GM23248 (cell line): ENCODE results near the gene ARSD. TPM values are rescaled to one million over a fixed set of nuclear protein-coding genes. Genes with fewer than 3 reads are reported as not detected.

Source experiments
- DNase-seq: peaks from one replicate; pipeline ENCODE4 v3.0.0-alpha.2; 2015
- H2AFZ ChIP-seq: fragments of 200-600 bp; sonication (generic); 2 replicates; pipeline ENCODE4 v1.6.1; 2016; ENCODE audit warnings: antibody characterized with exemption
- H3F3A ChIP-seq: fragments of 200-600 bp; sonication (generic); 2 replicates; pipeline ENCODE4 v1.6.1; 2016; ENCODE audit warnings: mild to moderate bottlenecking, antibody characterized with exemption, mixed run types; ENCODE audit not compliant: insufficient read depth
- H3K27ac ChIP-seq: fragments of 200-600 bp; sonication (generic); 2 replicates; pipeline ENCODE4 v1.5.1; 2016; ENCODE audit warnings: mild to moderate bottlenecking
- H3K27me3 ChIP-seq: fragments of 200-600 bp; sonication (generic); replicated peaks from 2 replicates; pipeline ENCODE4 v1.6.1; 2016; ENCODE audit warnings: mild to moderate bottlenecking; ENCODE audit not compliant: insufficient read depth
- H3K36me3 ChIP-seq: fragments of 200-600 bp; sonication (generic); 2 replicates; pipeline ENCODE4 v1.6.1; 2016; ENCODE audit warnings: low read depth, mild to moderate bottlenecking
- H3K4me1 ChIP-seq: fragments of 200-600 bp; sonication (generic); 2 replicates; pipeline ENCODE4 v1.6.1; 2016; ENCODE audit warnings: mild to moderate bottlenecking; ENCODE audit not compliant: insufficient read depth
- H3K4me2 ChIP-seq: fragments of 200-600 bp; sonication (generic); one replicate; pipeline ENCODE4 v1.6.1; 2016; ENCODE audit warnings: mild to moderate bottlenecking; ENCODE audit not compliant: unreplicated experiment
- H3K4me3 ChIP-seq: fragments of 200-600 bp; sonication (generic); 2 replicates; pipeline ENCODE4 v1.5.1; 2016; ENCODE audit warnings: mild to moderate bottlenecking
- H3K79me2 ChIP-seq: fragments of 200-600 bp; sonication (generic); 2 replicates; pipeline ENCODE4 v1.6.1; 2016; ENCODE audit warnings: mild to moderate bottlenecking; ENCODE audit not compliant: insufficient read depth
- H3K9ac ChIP-seq: fragments of 200-600 bp; sonication (generic); 2 replicates; pipeline ENCODE4 v1.6.1; 2016; ENCODE audit warnings: mild to moderate bottlenecking
- H3K9me2 ChIP-seq: fragments of 200-600 bp; sonication (generic); 2 replicates; pipeline ENCODE4 v1.6.1; 2016; ENCODE audit warnings: mixed run types, mild to moderate bottlenecking, moderate library complexity; ENCODE audit not compliant: insufficient read depth
- H3K9me3 ChIP-seq: fragments of 200-600 bp; sonication (generic); one replicate; pipeline ENCODE4 v1.6.1; 2017; ENCODE audit warnings: low read depth
- H4K20me1 ChIP-seq: fragments of 200-600 bp; sonication (generic); 2 replicates; pipeline ENCODE4 v1.6.0; 2016; ENCODE audit not compliant: insufficient read depth
- EZH2 ChIP-seq: fragments of 200-600 bp; sonication (generic); IDR thresholded peaks from 2 replicates; pipeline ENCODE4 v1.6.1; 2018; ENCODE audit warnings: antibody characterized with exemption, mild to moderate bottlenecking; ENCODE audit not compliant: insufficient read depth, poor library complexity, severe bottlenecking
- EZH2phosphoT487 ChIP-seq: fragments of 200-600 bp; sonication (generic); IDR thresholded peaks from 2 replicates; pipeline ENCODE4 v1.6.1; 2018; ENCODE audit warnings: antibody characterized with exemption, moderate library complexity, mild to moderate bottlenecking, low read depth; ENCODE audit not compliant: insufficient read depth
- WGBS, 2 experiments: methylation state at CpG; one replicate each; pipeline ENCODE4 v1.1.6; 2015 to 2017; ENCODE audit warnings: low lambda C conversion rate in 2 of 2, low coverage in 1 of 2; ENCODE audit errors: missing lambda C conversion rate in 2 of 2; 5-methylcytosine and 5-hydroxymethylcytosine counted together
- in situ Hi-C: fragments of 300-500 bp; cut with MboI; formaldehyde crosslinking; loops from 2 replicates; pipeline ENCODE4 v1.15.0; 2020
- polyA plus RNA-seq: library from polyadenylated mRNA; unstranded; fragments of >200 nt; fragmentation: Nextera tagmentation; extraction: Ambion mirVana; gene quantifications from 2 replicates; pipeline ENCODE4 v1.2.1, GENCODE V29; 2016
- total RNA-seq: library from RNA; depleted of rRNA; stranded (reverse); fragments of >200 nt; shearing (Covaris generic); gene quantifications from 2 replicates; pipeline ENCODE4 v1.2.3, GENCODE V29; 2014

The ARSD gene
- total and polyA plus RNA-seq, 2 experiments from 2014 or later = 10.7 to 11.7 TPM

GRCh38 chrX:2870650-2871049, 58.5 kb downstream of the ARSD start:
- Histone ChIP-seq H3K36me3 (no peaks in the 10 kb centered on the region), H3K4me3 (no peak overlapping the region), H2AFZ (no peak overlapping the region), H3K79me2 (no peaks in the 10 kb centered on the region), H3K4me1 (no peaks in the 10 kb centered on the region), H3K9ac (no peak overlapping the region), H3K9me2 (no peaks in the 10 kb centered on the region), H3F3A (no peaks in the 10 kb centered on the region), H3K9me3 (no peaks in the 10 kb centered on the region), H3K27me3 (no peaks in the 10 kb centered on the region), H3K4me2 (no peak overlapping the region), H4K20me1 (no peaks in the 10 kb centered on the region), H3K27ac (no peak overlapping the region)
- TF ChIP-seq EZH2 = no peak
- no peak for TF ChIP-seq EZH2phosphoT487
- in situ Hi-C loops = no loop called here
- DNase-seq = no peak

DNA sequence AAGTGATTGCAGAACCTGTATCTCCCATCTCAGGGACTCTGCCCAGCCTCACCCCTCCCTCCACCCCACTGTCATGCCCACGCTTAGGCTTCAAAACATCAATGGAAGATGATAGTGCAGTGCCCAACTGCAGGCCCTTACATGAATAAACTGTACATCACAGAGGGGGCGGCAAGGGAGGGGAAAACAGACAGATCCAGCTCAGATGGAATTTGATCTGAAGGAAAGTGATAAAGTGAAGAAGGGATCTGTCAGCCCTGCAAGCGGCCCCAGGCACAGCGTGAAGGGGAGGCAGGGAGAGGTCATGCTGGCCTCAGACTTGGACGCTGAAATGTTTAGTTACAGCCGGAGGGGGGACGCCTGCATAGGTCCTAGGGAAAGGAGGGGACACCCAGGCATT, 61.9 kb downstream of the ARSD start:
- no peaks in the 10 kb centered on the region for H3K9me2 ChIP-seq
- no peaks in the 10 kb centered on the region for H3K27me3 ChIP-seq
- no peaks in the 10 kb centered on the region for H3K36me3 ChIP-seq
- H3K9me3 ChIP-seq = no peaks in the 10 kb centered on the region
- H3K4me3 ChIP-seq = no peak overlapping the region
- H3K9ac ChIP-seq = no peak overlapping the region
- in situ Hi-C loops = no loop called here
- no peak overlapping the region for H3K27ac ChIP-seq
- H3K79me2 ChIP-seq = no peaks in the 10 kb centered on the region
- TF ChIP-seq EZH2 (no peak), EZH2phosphoT487 (no peak)
- H4K20me1 ChIP-seq = no peaks in the 10 kb centered on the region
- WGBS, 2 experiments = 75 to 77% methylated on average over 5 to 7 of the region's 7 CpGs
- no peak for DNase-seq
- H3F3A ChIP-seq = no peaks in the 10 kb centered on the region
- H2AFZ ChIP-seq = no peak overlapping the region
- H3K4me2 ChIP-seq = no peak overlapping the region
- H3K4me1 ChIP-seq = no peaks in the 10 kb centered on the region

- in situ Hi-C loops = no loop called here
- no peak overlapping the region for H3K4me2 ChIP-seq
- WGBS, 2 experiments = 41 to 51% methylated on average over 6 of the region's 6 CpGs
These were observed 65.5 kb downstream of the ARSD start for GRCh38 chrX:2863646-2864045.

GRCh38 chrX:2862404-2862803, 66.7 kb downstream of the ARSD start:
- no peaks in the 10 kb centered on the region for H3K4me1 ChIP-seq
- no peak overlapping the region for H3K9ac ChIP-seq
- no peaks in the 10 kb centered on the region for H4K20me1 ChIP-seq
- no peaks in the 10 kb centered on the region for H3K27me3 ChIP-seq
- H3K9me3 ChIP-seq = no peaks in the 10 kb centered on the region
- no peak overlapping the region for H3K4me2 ChIP-seq
- no peak for TF ChIP-seq EZH2phosphoT487
- no peak for TF ChIP-seq EZH2
- WGBS, 2 experiments = 47 to 59% methylated on average over 6 to 9 of the region's 9 CpGs
- in situ Hi-C loops = no loop called here
- no peaks in the 10 kb centered on the region for H3K79me2 ChIP-seq
- no peak overlapping the region for H3K27ac ChIP-seq
- no peaks in the 10 kb centered on the region for H3F3A ChIP-seq
- DNase-seq = no peak
- no peaks in the 10 kb centered on the region for H3K9me2 ChIP-seq
- no peak overlapping the region for H2AFZ ChIP-seq
- H3K4me3 ChIP-seq = no peak overlapping the region
- no peaks in the 10 kb centered on the region for H3K36me3 ChIP-seq

More at GRCh38 chrX:2863646-2864045, 65.5 kb downstream of the ARSD start:
- Histone ChIP-seq H3K27me3 (no peaks in the 10 kb centered on the region), H3K4me3 (no peak overlapping the region), H3F3A (no peaks in the 10 kb centered on the region), H3K9ac (no peak overlapping the region), H3K27ac (no peak overlapping the region), H3K9me2 (no peaks in the 10 kb centered on the region), H3K36me3 (no peaks in the 10 kb centered on the region), H3K9me3 (no peaks in the 10 kb centered on the region), H4K20me1 (no peaks in the 10 kb centered on the region), H3K79me2 (no peaks in the 10 kb centered on the region), H2AFZ (no peak overlapping the region), H3K4me1 (no peaks in the 10 kb centered on the region)
- DNase-seq = no peak
- TF ChIP-seq EZH2phosphoT487 (no peak), EZH2 (no peak)

GRCh38 chrX:2859197-2859797, 69.8 kb downstream of the ARSD start:
- Histone ChIP-seq H3K9me2 (no peaks in the 10 kb centered on the region), H3K79me2 (no peaks in the 10 kb centered on the region), H3K27me3 (no peaks in the 10 kb centered on the region), H2AFZ (no peak overlapping the region), H3F3A (no peaks in the 10 kb centered on the region), H3K36me3 (no peaks in the 10 kb centered on the region), H3K4me3 (no peak overlapping the region), H3K4me1 (no peaks in the 10 kb centered on the region), H3K27ac (no peak overlapping the region), H3K9me3 (no peaks in the 10 kb centered on the region), H4K20me1 (no peaks in the 10 kb centered on the region), H3K4me2 (no peak overlapping the region), H3K9ac (no peak overlapping the region)
- no peak for DNase-seq
- TF ChIP-seq EZH2 (no peak), EZH2phosphoT487 (no peak)
- in situ Hi-C loops = no loop called here
- WGBS, 2 experiments = 79 to 86% methylated on average over 1 of the region's 1 CpG
